A375 (cell line): Measurements from ENCODE around the gene NEURL3. TPM values are rescaled to one million over a fixed set of nuclear protein-coding genes. Genes with fewer than 3 reads are reported as not detected.

Experiments used
- total RNA-seq: library from RNA; depleted of rRNA; stranded (reverse); fragments of >200 nt; shearing (Covaris generic); gene quantifications from 2 replicates; pipeline ENCODE4 v1.2.3, GENCODE V29; 2014; rRNA removed

NEURL3 gene
- 0.11 and 0.19 TPM in 2 replicates for total RNA-seq

GRCh38 chr2:96505231-96505889 is at the start of gene NEURL3:
Gene NEURL3, minus strand, starts transcription at chr2:96505357. Its CDS starts 71 bp downstream, at chr2:96505286.

GRCh38 chr2:96536445-96537065 is 31.4 kb upstream of the NEURL3 start, which contains the start of gene ARID5A:
Gene ARID5A, plus strand, starts transcription at chr2:96536752. Its CDS starts 75 bp downstream, at chr2:96536827.

Other genes starting within 250 kb of the NEURL3 start
- gene TMEM127, start 239.4 kb downstream of the NEURL3 start, total RNA-seq = 10.4 and 14.6 TPM in 2 replicates
- 95.5 and 104 TPM in 2 replicates for gene CIAO1, start 239.1 kb downstream of the NEURL3 start, total RNA-seq
- gene SNRNP200, start 199.8 kb downstream of the NEURL3 start, total RNA-seq = 51.7 and 67.3 TPM in 2 replicates
- gene ITPRIPL1, start 180.0 kb downstream of the NEURL3 start, total RNA-seq = 10.1 and 11.2 TPM in 2 replicates
- gene NCAPH, start 169.6 kb downstream of the NEURL3 start, total RNA-seq = 38.4 and 43.9 TPM in 2 replicates
- gene ARID5A, start 31.4 kb upstream of the NEURL3 start, total RNA-seq = 5.3 and 8.4 TPM in 2 replicates
- gene KANSL3, start 133.0 kb upstream of the NEURL3 start, total RNA-seq = 18.9 and 23.8 TPM in 2 replicates
- gene FER1L5, start 137.4 kb upstream of the NEURL3 start, total RNA-seq = not detected in 2 replicates
- 5.9 and 10.6 TPM in 2 replicates for gene LMAN2L, start 234.7 kb upstream of the NEURL3 start, total RNA-seq